ENCODE results near the gene MED12L. TPM values are rescaled to one million over a fixed set of nuclear protein-coding genes. Genes with fewer than 3 reads are reported as not detected.

MED12L gene
- total RNA-seq, 1 experiment from 2014 or later: 14.9 TPM

- Histone ChIP-seq H3K4me1 (ENCODE audit: insufficient read depth, low read length) (no peaks in the 10 kb centered on the region), H3K14ac (ENCODE audit: insufficient read depth, low read length) (no peak overlapping the region), H4K5ac (ENCODE audit: insufficient read length, low read depth, low read length) (no peak overlapping the region), H4K91ac (ENCODE audit: insufficient read length, low read depth, low read length) (no peak overlapping the region), H3K4me2 (ENCODE audit: insufficient read depth, insufficient read length, low read length) (no peak overlapping the region), H3K18ac (ENCODE audit: insufficient read length, low read depth, low read length) (no peak overlapping the region), H3K9me3 (ENCODE audit: control insufficient read depth, low read depth, low read length) (no peaks in the 10 kb centered on the region), H3T11ph (ENCODE audit: low read length) (no peak overlapping the region), H3K4ac (ENCODE audit: low read depth, low read length) (no peak overlapping the region), H2BK120ac (ENCODE audit: low read depth, low read length, poor library complexity, severe bottlenecking) (no peak overlapping the region), H3K27ac (ENCODE audit: insufficient read length, low read depth, low read length) (no peak overlapping the region), H3K23me2 (ENCODE audit: insufficient read length, low read depth, low read length, poor library complexity, severe bottlenecking) (no peaks in the 10 kb centered on the region), H3K79me1 (ENCODE audit: insufficient read depth, low read depth, low read length, poor library complexity, severe bottlenecking) (no peaks in the 10 kb centered on the region), H2BK20ac (ENCODE audit: low read depth, low read length, poor library complexity, severe bottlenecking) (no peak overlapping the region), H3K23ac (ENCODE audit: insufficient read length, low read depth, low read length) (no peak overlapping the region), H3K27me3 (ENCODE audit: insufficient read depth, low read length) (no peaks in the 10 kb centered on the region), H2BK15ac (ENCODE audit: low read depth, low read length) (no peak overlapping the region), H4K20me1 (ENCODE audit: control insufficient read depth, insufficient read depth, insufficient read length) (no peaks in the 10 kb centered on the region), H3K56ac (ENCODE audit: insufficient read length, low read depth, low read length) (no peak overlapping the region), H2BK5ac (ENCODE audit: insufficient read length, low read length) (no peak overlapping the region), H3K79me2 (ENCODE audit: insufficient read depth, low read length) (no peaks in the 10 kb centered on the region), H2AK5ac (ENCODE audit: insufficient read length, low read length) (no peak overlapping the region), H2BK12ac (ENCODE audit: insufficient read length, low read depth, low read length) (no peak overlapping the region), H4K8ac (replicated peaks; ENCODE audit: insufficient read length, low read depth, low read length) (no peak overlapping the region), H3K9ac (ENCODE audit: extremely low read depth, insufficient read length, low read length) (no peak overlapping the region), H2AFZ (ENCODE audit: low read length) (no peak overlapping the region)
- DNase-seq: no peak
- TF ChIP-seq, protein P1, sequence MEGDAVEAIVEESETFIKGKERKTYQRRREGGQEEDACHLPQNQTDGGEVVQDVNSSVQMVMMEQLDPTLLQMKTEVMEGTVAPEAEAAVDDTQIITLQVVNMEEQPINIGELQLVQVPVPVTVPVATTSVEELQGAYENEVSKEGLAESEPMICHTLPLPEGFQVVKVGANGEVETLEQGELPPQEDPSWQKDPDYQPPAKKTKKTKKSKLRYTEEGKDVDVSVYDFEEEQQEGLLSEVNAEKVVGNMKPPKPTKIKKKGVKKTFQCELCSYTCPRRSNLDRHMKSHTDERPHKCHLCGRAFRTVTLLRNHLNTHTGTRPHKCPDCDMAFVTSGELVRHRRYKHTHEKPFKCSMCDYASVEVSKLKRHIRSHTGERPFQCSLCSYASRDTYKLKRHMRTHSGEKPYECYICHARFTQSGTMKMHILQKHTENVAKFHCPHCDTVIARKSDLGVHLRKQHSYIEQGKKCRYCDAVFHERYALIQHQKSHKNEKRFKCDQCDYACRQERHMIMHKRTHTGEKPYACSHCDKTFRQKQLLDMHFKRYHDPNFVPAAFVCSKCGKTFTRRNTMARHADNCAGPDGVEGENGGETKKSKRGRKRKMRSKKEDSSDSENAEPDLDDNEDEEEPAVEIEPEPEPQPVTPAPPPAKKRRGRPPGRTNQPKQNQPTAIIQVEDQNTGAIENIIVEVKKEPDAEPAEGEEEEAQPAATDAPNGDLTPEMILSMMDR (conservative IDR thresholded peaks at IDR 0.05): no peak
- no CpG with 5 or more reads among the region's 4 CpGs for WGBS (ENCODE audit: extremely low coverage, insufficient read length, low lambda C conversion rate)
- Mint-ChIP-seq H3K36me3 (ENCODE audit: insufficient read depth in 1 of 3, low read depth in 3 of 3) (no peaks in the 10 kb centered on the region; a peak in 1 of 7 replicates), H3K4me1 (no peaks in the 10 kb centered on the region), H3K9me3 (no peaks in the 10 kb centered on the region), H3K27ac (peak overlapping the region in 2 of 3 experiments; percentile 2 to 9; a peak in 3 of 7 replicates), H3K4me3 (no peak overlapping the region), H3K27me3 (ENCODE audit: low read depth) (no peaks in the 10 kb centered on the region)
These were observed 114.3 kb downstream of the MED12L start for GRCh38 chr3:151199554-151200438.

Measured in H9 (cell line).